Neural cell (in vitro differentiated cells): ENCODE measurements around the gene SLC25A24. TPM values are rescaled to one million over a fixed set of nuclear protein-coding genes. Genes with fewer than 3 reads are reported as not detected.

Experiments used
- H2AFZ ChIP-seq: fragments of 200-600, 300-800 bp; sonication (generic), shearing (Covaris generic); 2 replicates; pipeline ENCODE4 v1.6.0; 2014; ENCODE audit warnings: low read depth, mild to moderate bottlenecking, antibody characterized with exemption, low read length, moderate library complexity
- H3F3A ChIP-seq: fragments of 200-600 bp; shearing (Covaris generic); 2 replicates; pipeline ENCODE4 v1.6.1; 2016; ENCODE audit warnings: mild to moderate bottlenecking, moderate library complexity, mixed read lengths, antibody characterized with exemption, low read length; ENCODE audit not compliant: insufficient read depth, poor library complexity, severe bottlenecking
- H3K27ac ChIP-seq: fragments of 200-600, 300-800 bp; sonication (generic), shearing (Covaris generic); 2 replicates; pipeline ENCODE4 v1.5.1; 2014; ENCODE audit warnings: mild to moderate bottlenecking, low read length, moderate library complexity
- H3K27me3 ChIP-seq: fragments of 300-800, 200-600 bp; sonication (generic), shearing (Covaris generic); 2 replicates; pipeline ENCODE4 v1.6.0; 2014; ENCODE audit warnings: mild to moderate bottlenecking, low read depth, low read length, moderate library complexity; ENCODE audit not compliant: insufficient read depth
- H3K36me3 ChIP-seq: fragments of 300-800, 200-600 bp; sonication (generic), shearing (Covaris generic); 2 replicates; pipeline ENCODE4 v1.5.1; 2014; ENCODE audit warnings: mild to moderate bottlenecking, antibody characterized with exemption, low read length, moderate library complexity; ENCODE audit not compliant: insufficient read depth
- H3K4me2 ChIP-seq: fragments of 300-800, 200-600 bp; sonication (generic), shearing (Covaris generic); 2 replicates; pipeline ENCODE4 v1.6.0; 2014; ENCODE audit warnings: mild to moderate bottlenecking, low read length
- H3K4me3 ChIP-seq: fragments of 300-800, 200-600 bp; sonication (generic), shearing (Covaris generic); 2 replicates; pipeline ENCODE4 v1.5.1; 2014; ENCODE audit warnings: mild to moderate bottlenecking, low read length, moderate library complexity
- H3K79me2 ChIP-seq: fragments of 200-600 bp; shearing (Covaris generic); replicated peaks from 2 replicates; pipeline ENCODE4 v1.6.0; 2014; ENCODE audit warnings: mild to moderate bottlenecking, low read length, moderate library complexity; ENCODE audit not compliant: insufficient read depth
- H3K9ac ChIP-seq: fragments of 300-800, 200-600 bp; sonication (generic), shearing (Covaris generic); 2 replicates; pipeline ENCODE4 v1.6.1; 2016; ENCODE audit warnings: mild to moderate bottlenecking, low read length, mixed read lengths
- H3K9me2 ChIP-seq: fragments of 200-600 bp; shearing (Covaris generic); 2 replicates; pipeline ENCODE4 v1.6.1; 2016; ENCODE audit warnings: mild to moderate bottlenecking, low read length, mixed read lengths; ENCODE audit not compliant: insufficient read depth
- H3K9me3 ChIP-seq: fragments of 200-600, 300-800 bp; sonication (generic), shearing (Covaris generic); 2 replicates; pipeline ENCODE4 v1.6.1; 2016; ENCODE audit warnings: mild to moderate bottlenecking, mixed run types, low read length, moderate library complexity, mixed read lengths
- H4K20me1 ChIP-seq: fragments of 200-600 bp; shearing (Covaris generic); 2 replicates; pipeline ENCODE4 v1.6.1; 2016; ENCODE audit warnings: mild to moderate bottlenecking, mixed run types; ENCODE audit not compliant: insufficient read depth
- EP300 ChIP-seq: fragments of 450-650 bp; conservative IDR thresholded peaks from 2 replicates; pipeline ENCODE4 v1.6.1; 2014; ENCODE audit warnings: antibody characterized with exemption, mild to moderate bottlenecking, moderate library complexity; ENCODE audit not compliant: poor library complexity, severe bottlenecking
- EZH2 ChIP-seq: fragments of 200-600, 300-800 bp; shearing (Covaris generic), sonication (generic); IDR thresholded peaks from 2 replicates; pipeline ENCODE4 v1.6.1; 2014; ENCODE audit warnings: antibody characterized with exemption, low read length, borderline replicate concordance, mild to moderate bottlenecking; ENCODE audit not compliant: insufficient read depth, poor library complexity, severe bottlenecking
- MXI1 ChIP-seq: fragments of 450-650 bp; conservative IDR thresholded peaks from 2 replicates; pipeline ENCODE4 v1.6.1; 2014; ENCODE audit warnings: antibody characterized with exemption, mild to moderate bottlenecking; ENCODE audit not compliant: poor library complexity, severe bottlenecking
- POLR2AphosphoS5 ChIP-seq: IDR thresholded peaks from 2 replicates; pipeline ENCODE4 v1.6.1; 2012
- RAD21 ChIP-seq: fragments of 450-650 bp; conservative IDR thresholded peaks from 2 replicates; pipeline ENCODE4 v1.6.1; 2014; ENCODE audit warnings: antibody characterized with exemption, mild to moderate bottlenecking, moderate library complexity
- SMC3 ChIP-seq: fragments of 450-650 bp; conservative IDR thresholded peaks from 2 replicates; pipeline ENCODE4 v1.6.1; 2014; ENCODE audit warnings: antibody characterized with exemption, mild to moderate bottlenecking, moderate library complexity; ENCODE audit not compliant: poor library complexity
- TAF1 ChIP-seq: IDR thresholded peaks from 2 replicates; pipeline ENCODE4 v1.6.1; 2012; ENCODE audit warnings: low read depth
- polyA plus RNA-seq: library from polyadenylated mRNA; depleted of rRNA; stranded (reverse); fragments of >200 nt; gene quantifications from 2 replicates; pipeline ENCODE4 v1.2.3, GENCODE V29; 2014
- TF ChIP-seq, protein P1 (sequence below): fragments of 450-650 bp; IDR thresholded peaks from 2 replicates; pipeline ENCODE4 v1.5.1; 2014; ENCODE audit warnings: antibody characterized with exemption, mild to moderate bottlenecking, moderate library complexity; ENCODE audit not compliant: poor library complexity, severe bottlenecking
- TF ChIP-seq, protein P2 (sequence below): IDR thresholded peaks from 2 replicates; pipeline ENCODE4 v1.6.1; 2012; ENCODE audit warnings: borderline replicate concordance

The SLC25A24 gene
- polyA plus RNA-seq, 1 donor from 2014 or later, result 25.5 TPM

DNA sequence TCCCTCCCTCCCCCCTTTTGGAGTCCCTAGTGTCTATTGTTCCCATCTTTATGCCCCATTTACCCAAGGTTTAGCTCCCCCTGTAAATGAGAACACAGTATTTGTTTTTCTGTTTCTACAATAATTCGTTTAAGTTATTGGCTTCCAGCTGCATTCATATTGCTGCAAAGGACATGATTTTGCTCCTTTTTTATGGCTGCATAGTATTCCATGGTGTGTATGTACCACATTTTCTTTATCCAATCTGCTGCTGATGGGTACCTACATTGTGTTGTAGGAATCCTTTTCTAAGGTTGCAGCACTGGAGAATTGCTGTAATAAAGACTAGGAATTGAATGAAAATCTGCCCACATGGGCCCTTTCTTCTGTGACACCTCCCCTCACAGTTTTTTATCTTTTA, 6.8 kb downstream of the SLC25A24 start:
- TF ChIP-seq SMC3 (no peak), EZH2 (no peak), EP300 (no peak), POLR2AphosphoS5 (no peak), TAF1 (no peak), MXI1 (no peak), RAD21 (no peak)
- TF ChIP-seq, protein P1, sequence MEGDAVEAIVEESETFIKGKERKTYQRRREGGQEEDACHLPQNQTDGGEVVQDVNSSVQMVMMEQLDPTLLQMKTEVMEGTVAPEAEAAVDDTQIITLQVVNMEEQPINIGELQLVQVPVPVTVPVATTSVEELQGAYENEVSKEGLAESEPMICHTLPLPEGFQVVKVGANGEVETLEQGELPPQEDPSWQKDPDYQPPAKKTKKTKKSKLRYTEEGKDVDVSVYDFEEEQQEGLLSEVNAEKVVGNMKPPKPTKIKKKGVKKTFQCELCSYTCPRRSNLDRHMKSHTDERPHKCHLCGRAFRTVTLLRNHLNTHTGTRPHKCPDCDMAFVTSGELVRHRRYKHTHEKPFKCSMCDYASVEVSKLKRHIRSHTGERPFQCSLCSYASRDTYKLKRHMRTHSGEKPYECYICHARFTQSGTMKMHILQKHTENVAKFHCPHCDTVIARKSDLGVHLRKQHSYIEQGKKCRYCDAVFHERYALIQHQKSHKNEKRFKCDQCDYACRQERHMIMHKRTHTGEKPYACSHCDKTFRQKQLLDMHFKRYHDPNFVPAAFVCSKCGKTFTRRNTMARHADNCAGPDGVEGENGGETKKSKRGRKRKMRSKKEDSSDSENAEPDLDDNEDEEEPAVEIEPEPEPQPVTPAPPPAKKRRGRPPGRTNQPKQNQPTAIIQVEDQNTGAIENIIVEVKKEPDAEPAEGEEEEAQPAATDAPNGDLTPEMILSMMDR, result no peak
- TF ChIP-seq, protein P2, sequence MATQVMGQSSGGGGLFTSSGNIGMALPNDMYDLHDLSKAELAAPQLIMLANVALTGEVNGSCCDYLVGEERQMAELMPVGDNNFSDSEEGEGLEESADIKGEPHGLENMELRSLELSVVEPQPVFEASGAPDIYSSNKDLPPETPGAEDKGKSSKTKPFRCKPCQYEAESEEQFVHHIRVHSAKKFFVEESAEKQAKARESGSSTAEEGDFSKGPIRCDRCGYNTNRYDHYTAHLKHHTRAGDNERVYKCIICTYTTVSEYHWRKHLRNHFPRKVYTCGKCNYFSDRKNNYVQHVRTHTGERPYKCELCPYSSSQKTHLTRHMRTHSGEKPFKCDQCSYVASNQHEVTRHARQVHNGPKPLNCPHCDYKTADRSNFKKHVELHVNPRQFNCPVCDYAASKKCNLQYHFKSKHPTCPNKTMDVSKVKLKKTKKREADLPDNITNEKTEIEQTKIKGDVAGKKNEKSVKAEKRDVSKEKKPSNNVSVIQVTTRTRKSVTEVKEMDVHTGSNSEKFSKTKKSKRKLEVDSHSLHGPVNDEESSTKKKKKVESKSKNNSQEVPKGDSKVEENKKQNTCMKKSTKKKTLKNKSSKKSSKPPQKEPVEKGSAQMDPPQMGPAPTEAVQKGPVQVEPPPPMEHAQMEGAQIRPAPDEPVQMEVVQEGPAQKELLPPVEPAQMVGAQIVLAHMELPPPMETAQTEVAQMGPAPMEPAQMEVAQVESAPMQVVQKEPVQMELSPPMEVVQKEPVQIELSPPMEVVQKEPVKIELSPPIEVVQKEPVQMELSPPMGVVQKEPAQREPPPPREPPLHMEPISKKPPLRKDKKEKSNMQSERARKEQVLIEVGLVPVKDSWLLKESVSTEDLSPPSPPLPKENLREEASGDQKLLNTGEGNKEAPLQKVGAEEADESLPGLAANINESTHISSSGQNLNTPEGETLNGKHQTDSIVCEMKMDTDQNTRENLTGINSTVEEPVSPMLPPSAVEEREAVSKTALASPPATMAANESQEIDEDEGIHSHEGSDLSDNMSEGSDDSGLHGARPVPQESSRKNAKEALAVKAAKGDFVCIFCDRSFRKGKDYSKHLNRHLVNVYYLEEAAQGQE, result no peak
- Histone ChIP-seq H3K4me2 (no peak overlapping the region), H3K79me2 (peaks cover 54% of the 10 kb centered on the region), H3F3A (no peaks in the 10 kb centered on the region), H3K27ac (no peak overlapping the region), H3K9ac (no peak overlapping the region), H3K36me3 (no peaks in the 10 kb centered on the region), H4K20me1 (no peaks in the 10 kb centered on the region), H3K9me2 (no peaks in the 10 kb centered on the region), H2AFZ (no peak overlapping the region), H3K27me3 (no peaks in the 10 kb centered on the region), H3K4me3 (no peak overlapping the region), H3K9me3 (no peaks in the 10 kb centered on the region)

DNA sequence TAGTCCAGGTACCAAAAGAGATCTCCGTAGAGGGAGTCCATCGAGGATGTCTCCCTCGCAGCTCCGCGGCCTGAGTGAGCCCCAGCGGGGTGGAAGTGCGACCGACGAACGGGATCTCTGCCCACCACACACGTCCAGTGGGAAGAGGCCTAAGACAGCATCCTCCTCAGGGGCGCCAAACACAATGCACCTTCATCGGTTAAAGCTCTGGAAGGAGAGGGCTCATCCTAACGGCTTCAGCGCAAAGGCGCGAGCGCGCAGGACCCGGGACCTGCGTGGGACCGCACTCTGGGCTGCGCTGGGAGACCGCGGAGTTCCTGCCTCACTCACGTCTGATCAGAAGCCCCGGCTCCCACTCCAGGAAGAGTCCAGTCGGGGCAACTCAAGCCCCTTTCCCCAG, 7.6 kb downstream of the SLC25A24 start:
- Histone ChIP-seq H3K79me2 (peaks cover 52% of the 10 kb centered on the region), H3K4me2 (no peak overlapping the region), H3K9ac (no peak overlapping the region), H3K36me3 (no peaks in the 10 kb centered on the region), H3K27ac (no peak overlapping the region), H3K4me3 (no peak overlapping the region), H4K20me1 (no peaks in the 10 kb centered on the region), H3K9me3 (no peaks in the 10 kb centered on the region), H3K27me3 (no peaks in the 10 kb centered on the region), H3K9me2 (no peaks in the 10 kb centered on the region), H2AFZ (no peak overlapping the region), H3F3A (no peaks in the 10 kb centered on the region)
- TF ChIP-seq EZH2, result no peak
- TF ChIP-seq SMC3, result no peak
- TF ChIP-seq, protein P2, result no peak
- TF ChIP-seq RAD21, result no peak
- no peak for TF ChIP-seq MXI1
- TF ChIP-seq, protein P1, result no peak
- TF ChIP-seq EP300, result no peak
- TF ChIP-seq POLR2AphosphoS5, result no peak
- no peak for TF ChIP-seq TAF1
